Kidney epithelial cell (primary cell): Measurements from ENCODE around the gene NME7. TPM values are rescaled to one million over a fixed set of nuclear protein-coding genes. Genes with fewer than 3 reads are reported as not detected.

Experiments used
- DNase-seq: peaks from one replicate; pipeline ENCODE4 v3.0.0-alpha.2; 2010; ENCODE audit warnings: low read depth
- H3K27me3 ChIP-seq: 2 replicates; pipeline ENCODE4 v1.6.0; 2011; ENCODE audit warnings: low read length; ENCODE audit not compliant: control insufficient read depth, insufficient read depth
- H3K36me3 ChIP-seq: 2 replicates; pipeline ENCODE4 v1.5.1; 2011; ENCODE audit warnings: low read length; ENCODE audit not compliant: control insufficient read depth, insufficient read depth
- H3K4me3 ChIP-seq: 2 replicates; pipeline ENCODE4 v1.5.1; 2011; ENCODE audit warnings: low read depth, mild to moderate bottlenecking, control low read depth, low read length
- total RNA-seq: library from RNA; depleted of rRNA; stranded (reverse); fragments of >200 nt; gene quantifications from 2 replicates; pipeline ENCODE4 v1.2.3, GENCODE V29; 2015
- TF ChIP-seq, protein P1 (sequence below): IDR thresholded peaks from 2 replicates; pipeline ENCODE4 v1.5.1; 2011; ENCODE audit warnings: mild to moderate bottlenecking, moderate library complexity, low read length, control low read depth, inconsistent platforms; ENCODE audit not compliant: insufficient read depth, poor library complexity, severe bottlenecking

The NME7 gene
- total RNA-seq, 1 donor from 2014 or later = 24.4 TPM

GRCh38 chr1:169322138-169322537 lies 45.5 kb downstream of the NME7 start:
- Histone ChIP-seq H3K36me3 (no peaks in the 10 kb centered on the region), H3K27me3 (no peaks in the 10 kb centered on the region), H3K4me3 (no peak overlapping the region)
- TF ChIP-seq, protein P1, sequence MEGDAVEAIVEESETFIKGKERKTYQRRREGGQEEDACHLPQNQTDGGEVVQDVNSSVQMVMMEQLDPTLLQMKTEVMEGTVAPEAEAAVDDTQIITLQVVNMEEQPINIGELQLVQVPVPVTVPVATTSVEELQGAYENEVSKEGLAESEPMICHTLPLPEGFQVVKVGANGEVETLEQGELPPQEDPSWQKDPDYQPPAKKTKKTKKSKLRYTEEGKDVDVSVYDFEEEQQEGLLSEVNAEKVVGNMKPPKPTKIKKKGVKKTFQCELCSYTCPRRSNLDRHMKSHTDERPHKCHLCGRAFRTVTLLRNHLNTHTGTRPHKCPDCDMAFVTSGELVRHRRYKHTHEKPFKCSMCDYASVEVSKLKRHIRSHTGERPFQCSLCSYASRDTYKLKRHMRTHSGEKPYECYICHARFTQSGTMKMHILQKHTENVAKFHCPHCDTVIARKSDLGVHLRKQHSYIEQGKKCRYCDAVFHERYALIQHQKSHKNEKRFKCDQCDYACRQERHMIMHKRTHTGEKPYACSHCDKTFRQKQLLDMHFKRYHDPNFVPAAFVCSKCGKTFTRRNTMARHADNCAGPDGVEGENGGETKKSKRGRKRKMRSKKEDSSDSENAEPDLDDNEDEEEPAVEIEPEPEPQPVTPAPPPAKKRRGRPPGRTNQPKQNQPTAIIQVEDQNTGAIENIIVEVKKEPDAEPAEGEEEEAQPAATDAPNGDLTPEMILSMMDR = no peak
- DNase-seq = no peak

DNA sequence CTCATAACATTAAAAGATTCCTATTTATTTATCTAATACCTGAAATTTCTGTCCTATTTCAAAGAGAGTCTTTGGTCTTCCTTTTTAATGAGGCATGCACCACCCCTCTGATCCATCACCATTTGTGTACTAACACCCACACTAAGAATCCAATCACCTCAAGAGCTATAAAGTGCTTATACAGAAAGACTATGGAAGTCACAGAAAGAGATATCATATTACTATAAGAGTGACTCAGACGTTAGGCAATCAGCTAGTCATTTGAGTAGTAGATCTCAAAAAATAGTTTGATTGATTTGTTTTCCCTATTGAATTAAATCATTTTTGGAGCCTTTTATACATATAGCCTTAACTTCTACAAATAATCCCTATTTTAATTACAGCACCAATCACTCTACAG lies 46.1 kb downstream of the NME7 start:
- TF ChIP-seq, protein P1 = no peak
- no peak for DNase-seq
- Histone ChIP-seq H3K36me3 (no peaks in the 10 kb centered on the region), H3K4me3 (no peak overlapping the region), H3K27me3 (no peaks in the 10 kb centered on the region)

DNA sequence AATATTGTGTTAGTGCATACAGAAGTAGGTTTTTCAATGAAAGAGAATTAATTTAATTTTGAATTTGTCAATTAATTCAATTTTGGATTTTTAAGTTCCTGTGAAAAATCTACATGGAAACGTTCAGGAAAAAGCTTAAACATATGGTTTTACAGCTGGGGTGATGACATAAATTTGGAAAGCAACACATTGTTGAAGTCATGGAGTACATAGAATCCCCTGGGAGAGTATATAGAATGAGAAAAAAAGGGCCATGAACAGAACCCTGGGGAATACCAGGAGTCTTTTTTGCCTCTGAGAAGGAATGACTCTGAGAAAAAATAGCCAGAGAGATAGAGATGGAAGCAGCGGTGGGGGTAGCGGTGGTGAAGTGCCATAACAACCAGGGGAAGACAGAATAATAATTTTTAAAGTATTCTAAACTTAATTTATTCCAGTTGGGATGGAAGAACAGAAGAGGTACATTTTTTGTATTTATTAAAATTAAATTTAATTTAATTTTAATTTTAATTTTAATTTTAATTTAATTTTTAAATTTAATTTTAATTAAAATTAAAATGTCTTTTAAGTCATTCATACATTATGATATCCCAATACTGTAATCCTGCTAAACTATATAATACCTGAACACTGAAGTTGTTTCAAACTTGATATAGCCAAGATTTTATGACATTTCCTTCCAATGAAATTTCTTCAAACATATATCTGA lies 48.9 kb downstream of the NME7 start:
- no peak for DNase-seq
- Histone ChIP-seq H3K27me3 (no peaks in the 10 kb centered on the region), H3K36me3 (no peaks in the 10 kb centered on the region), H3K4me3 (no peak overlapping the region)
- TF ChIP-seq, protein P1 = no peak

DNA sequence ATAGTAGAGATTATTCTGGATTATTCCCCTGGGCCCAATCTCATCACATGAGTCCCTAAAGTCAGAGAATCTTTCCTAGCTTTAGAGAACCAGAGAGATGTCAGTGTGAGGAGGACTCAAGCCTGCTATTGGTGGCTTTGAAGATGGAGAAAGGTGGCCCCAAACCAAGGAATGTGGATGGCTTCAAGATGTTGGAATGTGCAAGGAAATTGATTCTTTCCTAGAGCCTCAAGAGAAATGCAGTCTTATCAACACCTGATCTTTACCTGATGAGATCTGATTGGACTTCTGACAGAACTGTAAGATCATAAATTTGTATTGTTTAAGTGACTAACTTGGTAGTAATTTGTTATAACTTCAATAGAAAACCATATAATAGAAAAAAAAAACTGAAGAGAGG lies 51.0 kb downstream of the NME7 start:
- no peak overlapping the region for H3K4me3 ChIP-seq
- no peak for DNase-seq
- H3K36me3 ChIP-seq = no peaks in the 10 kb centered on the region
- TF ChIP-seq, protein P1 = no peak
- no peaks in the 10 kb centered on the region for H3K27me3 ChIP-seq

- H3K36me3 ChIP-seq = no peaks in the 10 kb centered on the region
- no peaks in the 10 kb centered on the region for H3K27me3 ChIP-seq
- DNase-seq = peak; percentile 96
- TF ChIP-seq, protein P1 = no peak
- H3K4me3 ChIP-seq = no peak overlapping the region
Measured at GRCh38 chr1:169312084-169312954, 55.3 kb downstream of the NME7 start.
